ENCODE measurements around the gene PTPN12. TPM values are rescaled to one million over a fixed set of nuclear protein-coding genes. Genes with fewer than 3 reads are reported as not detected.
A peak's percentile ranks its signal among the peaks of the same experiment; 100 is the strongest.

PTPN12 gene
- total RNA-seq, 1 experiment from 2014 or later: 58.4 TPM

GRCh38 chr7:77662869-77663268 lies 125.8 kb downstream of the PTPN12 start:
- no peak for DNase-seq (ENCODE audit: low read depth)

DNA sequence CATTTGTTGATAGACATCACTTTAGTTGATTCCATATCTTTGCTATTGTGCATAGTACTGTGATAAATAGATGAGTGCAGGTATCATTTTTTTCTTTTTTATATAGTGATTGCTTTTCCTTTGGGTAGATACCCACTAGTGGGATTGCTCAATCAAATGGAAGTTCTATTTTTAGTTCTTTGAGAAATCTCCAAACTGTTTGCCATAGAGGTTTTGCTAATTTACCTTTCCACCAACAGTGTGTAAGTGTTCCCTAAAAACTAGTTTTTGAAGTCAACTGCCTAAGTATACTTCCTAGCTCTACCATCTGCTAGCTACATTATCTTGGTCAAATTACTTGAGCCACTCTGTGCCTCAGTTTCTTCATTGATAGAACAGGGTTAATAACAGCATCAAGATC lies 127.6 kb downstream of the PTPN12 start:
- no peak for DNase-seq (ENCODE audit: low read depth)

GRCh38 chr7:77665161-77665560 lies 128.1 kb downstream of the PTPN12 start:
- DNase-seq (ENCODE audit: low read depth): no peak

DNA sequence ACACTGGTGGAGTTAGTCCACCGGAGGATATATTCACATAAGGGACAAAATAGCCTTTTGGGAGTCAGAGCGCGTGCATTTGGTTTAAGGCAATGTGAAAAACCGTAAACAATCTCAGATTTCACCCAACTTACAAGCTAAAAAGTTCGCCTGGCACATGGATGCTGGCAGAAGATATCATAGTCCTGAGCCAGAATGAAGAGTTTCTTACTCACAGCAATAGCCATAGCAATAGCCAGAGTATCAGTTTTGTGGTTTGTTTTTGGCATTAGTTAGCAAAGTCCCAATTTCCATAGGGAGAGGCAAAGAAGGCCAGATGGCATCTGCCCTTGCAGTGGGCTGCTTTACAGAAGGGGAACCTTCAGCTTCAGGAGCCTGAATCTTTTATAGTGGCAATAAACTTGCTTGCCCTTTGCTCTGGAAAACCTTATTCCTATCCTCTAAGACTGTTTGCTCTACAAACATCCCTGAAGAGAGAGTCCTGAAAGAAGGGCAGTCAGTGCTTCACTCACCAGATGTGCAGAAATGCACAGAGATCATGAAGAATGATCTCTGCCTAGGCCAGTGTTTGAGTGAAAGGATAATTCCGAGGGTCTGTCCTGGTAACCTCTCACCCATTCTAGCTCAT lies 130.5 kb downstream of the PTPN12 start:
- no peak for DNase-seq (ENCODE audit: low read depth)

- peak; percentile 15 for DNase-seq (ENCODE audit: low read depth)
Observed at GRCh38 chr7:77674878-77675277, 137.8 kb downstream of the PTPN12 start.

GRCh38 chr7:77679608-77680007 lies 142.5 kb downstream of the PTPN12 start:
- DNase-seq (ENCODE audit: low read depth): no peak

DNA sequence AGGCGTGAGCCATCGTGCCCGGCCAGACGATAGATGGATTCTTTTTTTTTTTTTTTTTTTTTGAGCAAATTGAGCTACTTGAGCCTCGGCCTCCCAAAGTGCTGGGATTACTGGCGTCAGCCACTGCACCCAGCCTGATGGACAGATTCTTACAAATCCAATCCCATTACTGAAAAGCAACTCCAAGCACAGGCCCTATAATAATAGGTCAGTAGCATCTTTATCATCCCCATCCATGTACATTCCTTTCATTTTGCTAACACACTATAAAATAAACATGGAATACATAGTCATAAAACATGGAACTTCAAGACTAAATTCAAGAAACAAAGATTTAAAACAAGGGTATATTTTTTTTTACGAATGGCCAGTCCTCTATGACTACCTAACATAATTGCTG lies 143.2 kb downstream of the PTPN12 start:
- DNase-seq (ENCODE audit: low read depth): no peak

DNA sequence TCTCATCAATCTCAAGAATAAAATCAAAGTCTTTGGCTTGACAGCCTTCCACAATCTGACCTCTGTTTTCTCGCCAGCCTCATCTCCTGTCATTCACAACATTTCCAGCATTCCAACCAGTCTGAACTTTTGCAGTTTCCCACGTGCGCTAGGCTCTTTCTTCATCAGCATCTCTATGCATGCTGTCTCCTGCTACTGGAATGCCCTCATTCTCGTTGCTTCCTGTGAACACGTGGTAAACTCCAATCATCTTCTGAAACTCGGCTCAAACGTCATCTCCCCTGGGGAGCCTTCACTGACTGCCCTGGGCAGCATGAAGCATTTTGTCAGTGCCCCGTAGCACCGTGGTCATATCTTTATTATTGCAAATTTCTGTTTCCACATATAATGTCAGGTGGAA lies 146.9 kb downstream of the PTPN12 start:
- peak; percentile 34 for DNase-seq (ENCODE audit: low read depth)

- no peak for DNase-seq (ENCODE audit: low read depth)
Observed at GRCh38 chr7:77685233-77685632, 148.1 kb downstream of the PTPN12 start.

GRCh38 chr7:77687100-77687746 lies 150.1 kb downstream of the PTPN12 start:
- DNase-seq (ENCODE audit: low read depth): no peak

DNA sequence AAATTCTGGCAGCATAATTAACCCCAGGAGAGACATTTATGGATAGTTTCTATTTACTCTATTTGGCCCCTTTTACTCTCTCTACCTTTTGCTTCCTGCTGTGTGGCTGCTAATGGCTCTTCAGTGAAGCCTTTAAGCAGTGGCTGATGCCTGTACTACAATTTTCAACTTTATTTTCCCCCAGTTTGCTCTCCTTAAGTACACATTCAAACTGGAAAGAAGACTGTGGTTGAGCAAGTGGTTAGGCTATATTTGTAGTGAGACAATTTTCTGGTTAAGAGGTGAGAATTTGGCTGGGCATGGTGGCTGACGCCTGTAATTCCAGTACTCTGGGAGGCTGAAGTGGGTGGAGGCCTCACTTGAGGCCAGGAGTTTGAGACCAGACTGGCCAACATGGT lies 150.7 kb downstream of the PTPN12 start:
- no peak for DNase-seq (ENCODE audit: low read depth)

Other genes starting within 250 kb of the PTPN12 start
- gene GSAP, start 120.9 kb upstream of the PTPN12 start, total RNA-seq (2014; rRNA removed; shearing (Covaris generic)): 4.3 and 7.4 TPM in 2 replicates
- 14.5 and 19.8 TPM in 2 replicates for gene RSBN1L, start 159.2 kb downstream of the PTPN12 start, total RNA-seq (2014; rRNA removed; shearing (Covaris generic))

All from RPMI7951 (cell line).